GM19035 (cell line): ENCODE data around the gene PROCA1.

ENCODE experiments used
- ATAC-seq: cut with Tn5 transposase; IDR thresholded peaks from one replicate; pipeline ENCODE4 v1.9.1; 2021; ENCODE audit not compliant: unreplicated experiment

The PROCA1 gene, protein sequence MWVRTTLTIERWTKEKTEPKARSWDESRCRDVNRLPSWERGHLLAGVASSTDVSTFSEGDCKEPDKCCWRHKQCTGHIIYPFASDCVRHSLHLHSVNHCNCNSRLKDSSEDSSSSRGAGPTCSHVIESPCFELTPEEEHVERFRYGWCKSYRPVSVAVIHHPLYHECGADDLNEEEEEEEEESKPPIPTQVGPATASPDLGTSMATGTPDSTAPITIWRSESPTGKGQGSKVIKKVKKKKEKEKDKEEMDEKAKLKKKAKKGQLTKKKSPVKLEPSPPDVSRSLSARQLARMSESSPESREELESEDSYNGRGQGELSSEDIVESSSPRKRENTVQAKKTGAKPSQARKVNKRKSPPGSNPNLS

DNA sequence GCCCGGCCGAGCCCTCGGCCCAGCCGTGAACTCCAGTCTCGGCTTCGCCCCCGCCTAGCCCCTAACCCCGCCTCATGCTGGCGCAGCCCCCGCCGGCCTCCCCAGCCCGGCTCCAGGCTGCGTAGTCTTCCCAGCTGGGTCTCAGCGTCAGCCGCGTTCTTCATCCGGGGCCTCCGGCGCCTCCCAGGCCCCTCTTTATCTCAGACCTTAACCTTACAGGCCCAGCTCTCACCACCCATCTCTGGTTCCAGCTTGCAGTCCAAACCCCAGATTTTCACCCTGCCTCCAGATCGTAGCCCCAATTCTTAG is at the start of gene PROCA1:
Gene PROCA1 (minus strand): TSS at position 166 of the 309 bp plus-strand sequence. CDS start 228 bp downstream, outside the sequence.
- no peak for ATAC-seq

DNA sequence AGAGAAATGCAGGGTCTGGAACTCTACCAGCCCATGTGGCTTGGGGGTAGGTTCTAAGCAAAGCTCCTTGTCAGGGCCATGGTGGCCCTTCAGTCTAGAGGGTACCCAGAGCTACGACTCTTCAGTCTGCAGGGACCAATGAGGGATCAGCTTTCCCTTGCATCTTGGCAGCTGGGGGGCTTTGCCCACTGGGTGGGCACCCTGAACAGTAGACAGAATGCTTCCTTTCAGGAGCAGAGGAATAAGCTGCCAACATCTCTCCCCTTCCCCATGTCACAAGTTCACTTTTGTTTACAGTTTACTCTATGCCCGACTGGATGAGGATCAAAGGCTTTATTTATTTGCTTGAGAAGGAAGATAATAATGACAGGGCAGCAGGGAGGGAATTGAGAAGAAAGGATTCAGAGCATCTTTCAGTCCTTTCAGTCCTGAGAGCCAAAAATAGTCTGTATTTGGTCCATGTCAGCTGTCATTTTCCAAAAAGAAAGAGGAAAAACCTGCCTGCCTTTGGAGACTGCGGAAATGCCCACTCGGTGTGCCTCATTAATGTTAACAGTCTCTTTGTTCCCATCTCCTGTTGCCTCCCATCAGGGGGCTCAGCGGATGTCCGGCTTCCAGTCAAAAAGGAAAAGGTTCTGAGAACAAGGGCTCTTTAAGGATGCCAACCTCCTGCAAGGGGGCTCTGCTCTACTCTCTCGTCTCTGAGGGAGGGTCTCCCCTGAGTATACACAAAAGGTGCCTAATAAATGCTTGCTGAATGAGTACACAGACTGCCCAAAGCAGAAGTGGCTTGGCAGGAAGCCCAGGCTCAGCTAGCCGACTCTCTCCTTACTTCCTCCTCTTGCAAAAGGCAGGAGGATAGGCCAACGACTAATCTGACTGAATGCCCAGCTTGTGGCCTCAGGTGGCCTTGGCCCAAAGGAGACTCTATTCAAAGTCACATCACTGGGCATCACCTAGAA is 49.2 kb upstream of the PROCA1 start:
- no peak for ATAC-seq

DNA sequence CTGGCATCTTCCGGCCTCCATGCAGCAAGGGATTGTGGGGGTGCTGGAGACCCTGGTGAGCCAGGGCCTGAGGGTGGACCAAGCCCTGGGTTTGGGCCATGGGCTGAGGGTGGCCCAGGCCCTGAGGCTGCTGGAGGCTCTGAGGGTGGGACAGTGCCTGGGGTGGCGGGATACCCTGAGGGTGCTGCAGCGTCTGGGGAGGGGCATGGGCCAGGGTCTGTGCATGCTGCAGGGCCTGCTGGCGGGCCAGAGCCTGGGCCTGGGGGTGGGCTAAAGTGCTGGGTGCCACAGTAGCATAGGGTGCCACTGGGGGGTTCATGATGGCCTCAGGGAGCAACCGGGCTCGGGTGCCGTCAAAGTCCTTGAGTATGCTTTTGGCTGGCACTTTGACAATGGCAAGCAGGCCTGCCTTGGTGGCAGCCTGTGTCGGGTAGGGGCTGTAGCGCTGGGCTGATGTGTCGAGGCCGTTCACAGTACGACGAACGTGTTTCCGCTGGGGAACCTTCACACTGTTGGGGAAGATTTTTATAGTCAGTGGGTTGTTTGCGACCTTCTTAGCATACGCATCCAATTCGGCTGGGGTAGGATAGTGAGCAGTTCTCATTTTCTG is 47.7 kb upstream of the PROCA1 start:
- ATAC-seq = no peak

DNA sequence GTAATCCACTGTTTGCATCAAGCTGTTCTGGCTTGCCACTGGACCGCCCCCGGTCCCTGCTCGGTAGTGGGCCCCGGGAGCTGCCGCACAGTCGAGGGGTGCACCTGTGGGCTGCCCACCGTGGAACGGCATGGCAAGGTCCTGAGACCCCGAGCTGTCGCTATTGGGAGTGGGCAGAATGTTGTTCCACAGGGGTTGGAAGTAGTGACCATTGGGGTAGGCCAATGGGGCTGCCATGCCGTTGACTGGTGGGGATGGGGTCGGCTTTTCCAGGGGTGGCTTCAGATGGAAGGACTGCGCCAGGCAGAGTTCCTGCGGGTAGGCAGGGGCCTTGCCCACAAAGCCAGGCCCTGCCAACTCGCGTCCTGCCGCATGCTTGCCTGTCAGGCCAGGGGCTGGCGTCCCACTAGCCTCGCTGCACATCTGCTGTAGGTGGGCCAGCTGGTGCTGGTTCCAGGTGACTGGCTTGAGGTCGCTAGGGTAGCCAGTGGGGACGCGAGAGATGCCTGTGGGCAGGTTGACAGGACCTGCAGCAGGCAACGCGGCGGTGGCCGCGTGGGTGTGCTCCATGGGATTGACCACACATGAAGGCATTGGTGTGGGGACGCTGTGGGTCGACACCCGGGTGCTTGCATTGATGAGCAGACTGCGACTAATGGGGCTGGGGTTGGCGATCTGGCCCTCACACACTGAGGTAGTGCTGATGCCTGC is 46.9 kb upstream of the PROCA1 start:
- ATAC-seq = no peak

DNA sequence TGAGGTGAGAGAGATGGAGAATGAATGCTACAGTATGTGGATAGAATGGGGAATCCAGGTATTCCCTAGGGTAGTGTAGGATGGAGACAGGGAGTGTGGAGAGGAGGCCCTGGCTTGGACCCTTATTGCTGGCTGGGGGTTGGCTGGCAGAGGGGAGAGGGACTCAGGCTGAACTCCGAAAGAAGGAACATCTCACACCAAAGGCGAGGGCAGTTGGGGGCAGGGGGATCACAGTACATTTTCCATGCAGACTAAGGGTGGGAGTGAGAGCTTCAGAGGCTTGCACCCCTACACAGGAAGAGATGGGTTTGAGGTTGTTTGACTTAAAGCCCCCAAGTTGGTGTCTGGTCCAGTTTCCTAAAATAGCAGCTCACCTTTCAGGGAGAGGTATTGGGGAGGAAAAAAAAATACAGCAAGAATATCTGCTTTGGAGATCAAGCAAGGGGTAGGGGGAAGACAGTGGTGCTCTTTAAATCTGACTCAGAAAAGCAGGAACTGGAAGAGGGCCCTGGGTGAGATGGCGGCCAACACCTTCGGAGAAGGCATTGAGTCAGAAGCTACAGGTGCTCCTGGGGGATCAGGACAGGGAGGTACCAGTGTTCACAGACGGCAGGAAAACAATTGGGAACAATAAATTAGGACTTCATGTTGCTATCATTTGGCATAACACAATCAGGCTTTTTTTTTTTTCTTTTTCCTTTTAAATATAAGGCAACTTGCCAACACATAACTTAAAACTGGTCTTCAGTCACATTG is 44.5 kb upstream of the PROCA1 start:
- ATAC-seq = no peak

DNA sequence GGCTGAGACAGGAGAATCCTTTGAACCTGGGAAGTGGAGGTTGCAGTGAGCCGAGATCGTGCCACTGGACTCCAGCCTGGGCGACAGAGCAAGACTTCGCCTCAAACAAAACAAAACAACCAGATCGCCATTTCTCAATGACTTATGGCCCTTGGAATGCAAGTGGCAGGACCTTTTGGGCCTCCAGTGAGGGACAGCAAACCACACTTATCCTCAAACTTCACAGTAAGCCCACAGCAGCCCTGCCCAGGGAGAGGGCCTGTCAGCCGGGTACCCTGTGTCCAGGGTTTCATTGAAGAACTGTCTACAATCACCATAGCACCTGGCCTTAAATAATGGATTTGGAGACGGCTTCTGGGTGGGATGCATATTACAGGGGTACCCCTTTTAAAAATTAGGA is 43.8 kb upstream of the PROCA1 start:
- ATAC-seq = no peak

DNA sequence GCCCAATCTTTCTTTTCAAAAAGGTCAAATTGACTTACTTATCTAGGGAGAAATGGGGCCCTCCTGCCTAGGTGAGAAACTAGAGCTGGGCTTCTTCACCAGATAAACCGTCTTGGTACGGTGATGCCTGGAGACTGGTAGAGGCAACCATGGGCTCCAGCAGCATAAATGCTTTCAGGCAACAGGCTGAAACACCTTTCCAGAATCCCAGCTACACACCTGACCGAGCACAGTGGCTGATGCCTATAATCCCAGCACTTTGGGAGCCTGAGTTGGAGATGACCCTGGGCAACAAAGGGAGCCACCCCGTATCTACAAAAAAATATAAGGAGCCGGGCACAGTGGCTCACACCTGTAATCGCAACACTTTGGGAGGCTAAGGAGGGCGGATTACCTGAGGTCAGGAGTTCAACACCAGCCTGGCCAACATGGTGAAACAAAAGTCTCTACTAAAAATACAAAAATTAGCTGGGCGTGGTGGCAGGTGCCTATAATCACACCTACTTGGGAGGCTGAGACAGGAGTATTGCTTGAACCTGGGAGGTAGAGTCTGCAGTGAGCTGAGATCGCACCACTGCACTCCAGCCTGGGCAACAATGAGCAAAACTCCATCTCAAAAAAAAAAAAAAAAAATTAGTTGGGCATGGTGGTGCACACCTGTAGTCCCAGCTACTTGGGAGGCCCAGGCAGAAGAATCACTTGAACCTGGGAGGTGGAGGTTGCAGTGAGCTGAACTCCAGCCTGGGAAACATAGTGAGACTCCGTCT is 40.1 kb upstream of the PROCA1 start:
- ATAC-seq = no peak

DNA sequence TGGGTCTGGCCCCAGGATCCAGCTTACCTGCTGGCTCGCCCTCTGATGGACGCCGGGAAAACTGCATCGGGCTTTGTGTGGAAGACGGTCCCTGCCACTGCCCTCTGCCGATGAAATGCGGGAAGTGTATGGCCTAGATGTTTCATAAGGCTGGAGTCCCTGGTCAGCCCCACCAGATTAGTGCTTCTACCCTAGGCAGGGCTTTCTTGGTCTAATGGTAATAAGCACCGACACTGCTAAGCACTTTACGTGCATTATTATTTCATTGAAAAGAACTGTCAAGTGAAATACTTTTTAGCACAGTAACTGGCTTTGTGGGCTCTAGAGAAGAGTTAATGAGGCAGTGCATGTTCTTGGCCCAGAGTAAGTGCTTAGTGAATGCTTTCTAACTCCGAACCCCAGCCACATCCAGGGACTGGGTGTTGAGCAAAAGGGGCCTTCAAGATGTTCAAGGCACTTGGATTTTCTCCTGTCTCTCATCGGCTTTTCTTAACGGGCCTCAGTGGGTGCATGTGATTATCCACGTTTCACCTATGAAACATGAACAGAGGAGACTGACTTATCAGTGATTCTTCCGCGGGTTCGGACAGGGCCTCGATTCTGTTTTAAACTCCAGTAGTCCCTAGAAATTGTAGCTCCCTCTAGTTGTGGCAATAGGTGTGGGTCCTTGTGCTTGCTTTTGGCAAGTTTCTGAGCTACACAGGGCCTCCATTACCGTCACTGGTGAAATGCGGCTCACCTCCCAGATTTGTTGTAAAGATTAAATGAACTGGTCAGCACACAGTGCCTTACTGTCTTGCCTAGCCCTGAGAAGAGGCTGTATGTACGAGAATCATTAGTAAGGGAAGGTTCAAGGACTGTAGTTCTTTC is 38.7 kb upstream of the PROCA1 start:
- ATAC-seq = peak; percentile 72

DNA sequence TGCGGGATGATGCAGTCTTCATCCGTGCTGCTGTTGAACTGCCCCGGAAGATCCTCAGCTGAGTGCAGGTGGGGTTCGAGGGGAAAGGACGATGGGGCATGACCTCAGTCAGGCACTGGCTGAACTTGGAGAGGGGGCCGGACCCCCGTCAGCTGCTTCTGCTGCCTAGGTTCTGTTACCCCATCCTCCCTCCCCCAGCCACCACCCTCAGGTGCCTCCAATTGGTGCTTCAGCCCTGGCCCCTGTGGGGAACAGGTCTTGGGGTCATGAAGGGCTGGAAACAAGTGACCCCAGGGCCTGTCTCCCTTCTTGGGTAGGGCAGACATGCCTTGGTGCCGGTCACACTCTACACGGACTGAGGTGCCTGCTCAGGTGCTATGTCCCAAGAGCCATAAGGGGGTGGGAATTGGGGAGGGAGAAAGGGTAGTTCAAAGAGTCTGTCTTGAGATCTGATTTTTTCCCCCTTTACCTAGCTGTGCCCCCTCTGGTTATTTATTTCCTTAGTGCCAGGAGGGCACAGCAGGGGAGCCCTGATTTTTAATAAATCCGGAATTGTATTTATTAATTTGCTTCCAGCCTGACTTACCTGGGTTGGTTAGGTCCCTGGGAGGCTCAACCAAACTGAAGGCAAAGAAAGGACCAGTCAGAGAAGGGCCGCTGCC is 38.0 kb upstream of the PROCA1 start:
- ATAC-seq = no peak

DNA sequence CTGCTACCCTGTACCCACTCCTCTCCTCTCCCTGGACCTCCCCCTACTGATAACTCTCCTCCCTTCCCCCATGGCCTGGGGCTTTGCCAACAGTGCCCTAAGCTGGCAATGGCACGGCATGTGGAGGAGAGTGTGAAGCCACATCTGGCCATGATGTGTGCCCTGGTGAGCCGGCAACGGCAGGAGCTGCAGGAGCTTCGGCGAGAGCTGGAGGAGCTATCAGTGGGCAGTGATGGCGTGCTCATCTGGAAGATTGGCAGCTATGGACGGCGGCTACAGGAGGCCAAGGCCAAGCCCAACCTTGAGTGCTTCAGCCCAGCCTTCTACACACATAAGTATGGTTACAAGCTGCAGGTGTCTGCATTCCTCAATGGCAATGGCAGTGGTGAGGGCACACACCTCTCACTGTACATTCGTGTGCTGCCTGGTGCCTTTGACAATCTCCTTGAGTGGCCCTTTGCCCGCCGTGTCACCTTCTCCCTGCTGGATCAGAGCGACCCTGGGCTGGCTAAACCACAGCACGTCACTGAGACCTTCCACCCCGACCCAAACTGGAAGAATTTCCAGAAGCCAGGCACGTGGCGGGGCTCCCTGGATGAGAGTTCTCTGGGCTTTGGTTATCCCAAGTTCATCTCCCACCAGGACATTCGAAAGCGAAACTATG is 37.3 kb upstream of the PROCA1 start:
- ATAC-seq = no peak

DNA sequence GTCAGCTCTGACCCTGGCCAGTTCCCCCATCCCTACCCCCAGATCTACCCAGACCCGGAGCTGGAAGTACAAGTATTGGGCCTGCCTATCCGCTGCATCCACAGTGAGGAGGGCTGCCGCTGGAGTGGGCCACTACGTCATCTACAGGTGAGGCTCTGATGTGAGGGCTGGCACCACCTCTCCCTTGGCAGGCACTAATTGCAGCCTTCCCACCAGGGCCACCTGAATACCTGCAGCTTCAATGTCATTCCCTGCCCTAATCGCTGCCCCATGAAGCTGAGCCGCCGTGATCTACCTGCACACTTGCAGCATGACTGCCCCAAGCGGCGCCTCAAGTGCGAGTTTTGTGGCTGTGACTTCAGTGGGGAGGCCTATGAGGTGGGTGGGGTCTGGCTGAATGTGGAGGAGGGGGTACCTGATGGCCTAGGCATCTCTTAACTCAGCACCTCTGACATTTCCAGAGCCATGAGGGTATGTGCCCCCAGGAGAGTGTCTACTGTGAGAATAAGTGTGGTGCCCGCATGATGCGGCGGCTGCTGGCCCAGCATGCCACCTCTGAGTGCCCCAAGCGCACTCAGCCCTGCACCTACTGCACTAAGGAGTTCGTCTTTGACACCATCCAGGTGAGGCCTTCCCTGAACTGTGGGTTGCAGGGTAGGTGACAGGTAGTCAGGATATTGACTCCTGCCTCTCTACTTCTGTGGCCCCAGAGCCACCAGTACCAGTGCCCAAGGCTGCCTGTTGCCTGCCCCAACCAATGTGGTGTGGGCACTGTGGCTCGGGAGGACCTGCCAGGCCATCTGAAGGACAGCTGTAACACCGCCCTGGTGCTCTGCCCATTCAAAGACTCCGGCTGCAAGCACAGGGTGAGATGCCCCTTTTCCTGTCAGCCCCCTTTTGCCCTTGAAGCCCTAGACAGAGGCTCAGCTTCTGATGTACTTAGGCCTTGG is 36.4 kb upstream of the PROCA1 start:
- no peak for ATAC-seq

DNA sequence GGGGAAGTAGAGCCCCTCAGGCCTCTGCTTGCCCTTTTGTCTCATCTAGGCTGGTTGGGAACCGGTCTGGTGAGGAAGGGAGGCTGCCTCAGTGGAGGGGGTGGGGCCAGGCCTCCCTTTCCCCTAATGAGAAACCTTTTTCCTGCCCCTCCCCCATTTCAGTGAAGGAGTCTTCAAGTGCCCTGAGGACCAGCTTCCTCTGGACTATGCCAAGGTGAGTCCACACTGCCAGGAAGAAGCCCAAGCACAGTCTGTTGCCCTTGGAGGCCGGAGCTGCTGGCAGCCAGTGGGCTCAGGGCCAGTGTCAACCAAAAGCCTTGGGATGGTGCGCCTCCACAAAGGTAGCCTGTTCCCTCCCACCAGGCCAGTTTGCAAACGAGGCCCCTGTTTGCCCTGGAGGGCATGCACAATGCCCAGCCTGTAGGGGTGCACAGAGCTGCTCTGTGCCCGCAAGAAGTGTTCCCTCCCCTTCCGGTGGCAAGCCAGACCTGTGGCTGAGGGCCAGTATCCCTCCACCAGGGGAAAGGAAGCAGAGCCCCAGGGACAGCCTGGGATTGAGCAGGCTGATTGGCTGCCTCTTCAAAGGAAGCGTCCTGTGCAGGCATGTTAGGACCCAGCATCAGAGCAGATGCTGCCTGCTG is 35.5 kb upstream of the PROCA1 start:
- ATAC-seq = no peak

DNA sequence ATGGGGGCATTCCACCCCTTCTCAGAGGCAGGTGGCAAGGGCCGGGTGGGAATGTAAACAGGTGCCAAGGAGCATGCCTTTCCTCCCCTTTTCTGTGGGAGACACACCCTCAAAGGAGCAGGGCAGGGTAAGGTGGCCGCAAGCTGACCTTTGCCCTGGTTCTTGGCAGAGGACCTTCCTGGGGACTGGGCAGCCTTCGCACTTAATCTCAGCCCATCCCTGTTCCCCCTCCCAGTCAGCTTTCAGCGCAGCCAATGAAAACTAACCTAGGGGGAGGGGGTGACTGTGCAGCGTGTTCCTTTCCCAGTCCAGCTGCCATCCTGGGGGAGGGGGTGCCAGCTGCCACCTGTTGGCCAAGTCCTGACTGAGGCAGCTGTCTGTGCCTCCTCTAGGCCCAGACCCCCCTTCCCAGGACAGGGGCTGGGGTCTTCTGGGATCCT is 34.9 kb upstream of the PROCA1 start:
- ATAC-seq = no peak

DNA sequence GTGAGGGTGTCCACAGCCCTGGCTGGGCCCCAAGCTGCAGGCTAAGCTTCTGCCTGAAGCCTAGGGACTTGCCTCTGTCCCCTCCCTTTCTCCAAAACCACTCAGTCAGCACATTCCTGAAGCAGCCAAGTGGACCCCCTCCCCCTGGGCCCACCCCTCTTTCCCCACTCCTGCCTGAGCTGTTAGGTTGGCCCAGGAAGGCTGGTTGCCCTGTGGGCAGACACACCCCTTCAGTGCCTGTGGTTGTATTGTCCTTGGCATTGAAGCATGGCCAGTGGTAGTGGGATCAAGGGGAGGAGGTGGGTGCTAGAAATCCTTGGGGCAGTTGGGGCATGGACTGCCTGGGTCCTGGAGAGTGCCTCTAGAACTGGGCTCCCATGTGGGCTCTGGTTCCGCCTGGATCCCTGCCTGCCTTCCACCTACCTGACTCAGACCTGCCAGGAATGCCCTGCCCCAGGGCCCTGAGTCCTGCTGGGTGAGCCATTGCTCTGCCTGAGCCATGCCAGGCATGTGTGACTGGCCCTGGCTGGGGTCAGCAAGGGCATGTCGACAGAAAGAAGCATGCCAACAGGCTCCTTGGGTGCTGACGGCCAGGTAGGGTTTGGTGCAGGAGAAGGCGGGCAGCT is 34.2 kb upstream of the PROCA1 start:
- no peak for ATAC-seq

DNA sequence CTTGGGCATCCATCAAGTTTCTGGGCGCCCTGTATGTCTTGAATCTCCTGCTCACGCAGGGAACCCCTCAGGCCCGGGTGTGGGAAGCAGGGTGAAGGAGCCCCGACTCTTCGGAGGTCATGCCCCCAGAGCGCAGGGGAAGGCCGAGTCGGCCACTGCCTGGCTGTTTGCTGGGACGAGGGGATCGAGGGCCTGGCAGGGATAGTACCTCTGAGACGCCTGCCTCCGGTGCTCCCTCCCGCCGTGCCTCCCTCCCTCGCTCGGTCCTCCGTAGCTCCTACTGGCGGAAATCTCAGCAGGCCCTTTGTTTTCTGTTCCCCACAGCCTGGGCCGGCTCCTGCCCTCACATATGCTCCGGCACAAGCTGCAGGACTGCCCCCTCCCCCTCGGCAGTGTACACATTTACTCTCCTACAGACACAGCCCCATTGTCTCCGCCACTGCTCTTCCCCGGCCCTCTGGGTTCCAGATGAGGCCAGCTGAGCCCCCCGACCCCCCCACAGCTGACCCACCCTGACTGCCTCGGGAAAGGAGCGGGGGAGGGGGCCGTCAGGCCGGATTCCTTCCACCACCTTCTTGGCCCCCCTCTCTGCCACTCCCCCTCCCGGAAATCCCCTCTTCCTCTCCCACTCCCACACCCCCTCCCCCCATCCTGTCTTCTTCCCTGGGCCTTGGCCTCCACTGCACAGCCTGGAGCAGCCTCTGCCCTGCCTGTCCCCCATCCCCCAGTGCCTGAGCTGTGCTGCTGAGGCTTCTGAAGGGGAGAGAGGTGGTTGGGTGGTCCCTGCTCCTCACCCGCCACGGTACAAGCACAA is 33.5 kb upstream of the PROCA1 start:
- no peak for ATAC-seq
